GM19438 (cell line): ENCODE data around the gene PRM3.

Experiments used
- ATAC-seq: cut with Tn5 transposase; IDR thresholded peaks from one replicate; pipeline ENCODE4 v1.9.1; 2021; ENCODE audit warnings: low read depth; ENCODE audit not compliant: unreplicated experiment

Gene PRM3

DNA sequence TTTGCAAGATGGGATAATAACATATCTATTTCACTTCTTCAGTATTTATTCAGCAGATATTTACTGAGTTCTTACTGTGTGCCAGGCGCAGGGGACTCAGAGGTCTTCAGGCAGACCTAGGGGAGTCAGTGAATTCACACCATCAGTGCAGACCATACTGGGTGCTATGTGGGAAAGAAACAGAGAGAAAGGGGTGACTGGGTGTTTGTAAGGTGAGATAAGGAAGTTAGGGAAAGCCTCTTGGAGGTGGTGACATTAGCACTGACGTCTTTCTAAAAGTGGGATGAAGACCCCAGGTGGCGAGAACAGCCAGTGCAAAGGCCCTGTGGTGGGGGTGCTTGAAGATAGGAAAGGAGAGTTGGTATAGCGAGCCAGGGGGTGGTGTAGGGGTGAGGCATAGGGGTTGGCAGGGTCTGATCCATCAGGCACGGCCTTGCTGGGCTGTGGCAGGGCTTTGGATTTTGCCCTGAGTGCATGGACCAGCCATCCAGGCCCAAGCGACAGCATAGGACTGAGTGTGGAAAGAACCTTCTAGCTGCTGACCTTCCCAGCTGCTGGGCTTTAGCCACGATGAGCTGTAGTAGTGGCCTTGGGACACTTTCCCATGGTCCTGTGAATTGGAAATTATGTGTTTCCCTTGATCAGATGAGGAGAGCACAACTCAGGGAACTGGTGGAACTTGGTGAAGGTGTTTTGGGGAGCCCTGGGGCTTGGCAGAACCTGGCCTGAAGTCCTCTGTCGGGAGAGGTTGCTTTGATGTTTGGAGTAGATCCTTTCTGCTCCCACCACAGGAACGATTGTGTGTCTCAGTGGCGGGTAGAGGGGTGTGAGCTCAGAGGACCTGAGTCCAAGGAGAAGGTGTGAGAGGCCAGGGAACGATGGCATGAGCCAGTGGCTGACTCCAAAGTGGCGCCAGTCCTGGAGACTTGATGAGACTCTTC is 13.5 kb downstream of the PRM3 start:
- ATAC-seq = no peak

DNA sequence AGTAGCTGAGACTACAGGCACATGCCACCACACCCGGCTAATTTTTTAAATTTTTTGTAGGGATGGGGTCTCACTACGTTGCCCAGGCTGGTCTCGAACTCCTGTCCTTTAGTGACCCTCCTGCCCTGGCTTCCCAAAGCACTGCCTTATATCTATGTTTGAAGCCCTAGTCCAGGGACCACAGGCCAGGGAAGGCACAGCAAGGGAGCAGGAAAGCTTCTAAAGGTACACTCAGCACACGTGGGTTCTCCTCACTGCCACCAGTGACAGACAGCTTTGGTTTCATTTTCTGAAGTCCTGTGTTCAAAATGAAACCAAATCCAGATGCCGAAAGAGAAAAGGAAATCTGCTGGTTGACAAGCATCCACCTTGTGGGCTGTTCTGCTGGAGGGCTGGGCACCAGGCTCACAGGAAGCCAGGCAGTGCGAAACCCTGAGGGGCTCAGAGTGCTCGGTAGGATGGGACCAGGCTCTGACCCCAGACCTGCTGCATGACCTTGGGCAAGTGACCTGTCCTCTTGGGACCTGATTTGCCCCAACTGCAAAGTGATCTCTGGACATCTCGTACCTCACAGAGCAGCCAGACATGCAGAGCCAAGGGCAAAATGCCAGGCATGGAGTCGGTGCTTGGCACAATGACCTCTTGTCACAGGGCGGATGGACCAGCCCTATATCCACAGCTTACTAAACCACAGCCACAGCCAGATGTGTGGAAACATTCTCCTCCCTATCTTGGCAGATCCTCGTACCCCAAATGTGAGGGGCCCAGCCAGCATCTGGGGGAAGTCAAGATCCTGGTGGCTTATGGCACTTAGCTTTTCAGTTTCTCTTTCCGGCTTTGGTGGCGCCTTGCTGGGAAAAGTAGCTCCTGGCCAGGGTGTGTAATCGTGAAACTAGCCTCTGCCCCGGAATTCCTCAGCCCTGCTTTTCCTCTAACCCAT is 14.6 kb downstream of the PRM3 start:
- no peak for ATAC-seq

DNA sequence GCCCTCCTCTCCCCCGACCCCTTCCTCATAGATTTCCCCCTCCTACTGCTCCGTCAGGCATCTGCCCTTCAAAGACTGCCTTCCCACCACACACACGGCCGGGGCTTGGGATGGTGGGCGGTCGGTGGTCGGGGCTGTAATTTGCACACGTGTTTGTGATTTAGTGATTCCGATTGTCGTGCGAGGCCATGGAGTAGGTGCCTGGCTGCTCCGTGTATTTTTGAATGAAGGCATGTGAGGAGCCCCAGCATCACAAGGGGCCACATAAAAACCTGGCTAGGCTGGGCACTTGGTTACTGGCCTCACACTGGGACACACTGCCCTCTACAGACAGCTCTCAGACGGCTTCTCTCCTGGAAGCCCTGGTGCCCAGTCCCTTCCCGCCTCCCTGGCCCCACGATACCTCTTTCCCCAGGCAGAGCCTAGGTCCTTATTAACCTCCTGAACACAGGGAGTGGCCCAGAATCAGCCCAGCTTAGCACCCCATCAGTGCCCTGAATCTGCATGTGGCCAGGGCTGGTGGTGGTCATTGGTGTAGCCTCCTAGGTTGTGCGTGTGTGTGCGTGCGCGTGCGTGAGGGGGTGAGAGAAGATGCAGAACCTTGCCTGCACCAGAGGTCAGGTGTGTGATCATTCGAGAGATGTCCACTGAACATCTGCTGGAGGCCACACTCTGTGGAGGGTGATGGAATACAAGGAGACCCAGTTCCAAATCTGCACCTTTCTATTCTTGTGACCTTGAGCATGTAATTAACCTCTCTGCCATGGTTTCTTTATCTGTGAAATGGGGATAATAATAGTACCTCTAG is 16.1 kb downstream of the PRM3 start:
- no peak for ATAC-seq

DNA sequence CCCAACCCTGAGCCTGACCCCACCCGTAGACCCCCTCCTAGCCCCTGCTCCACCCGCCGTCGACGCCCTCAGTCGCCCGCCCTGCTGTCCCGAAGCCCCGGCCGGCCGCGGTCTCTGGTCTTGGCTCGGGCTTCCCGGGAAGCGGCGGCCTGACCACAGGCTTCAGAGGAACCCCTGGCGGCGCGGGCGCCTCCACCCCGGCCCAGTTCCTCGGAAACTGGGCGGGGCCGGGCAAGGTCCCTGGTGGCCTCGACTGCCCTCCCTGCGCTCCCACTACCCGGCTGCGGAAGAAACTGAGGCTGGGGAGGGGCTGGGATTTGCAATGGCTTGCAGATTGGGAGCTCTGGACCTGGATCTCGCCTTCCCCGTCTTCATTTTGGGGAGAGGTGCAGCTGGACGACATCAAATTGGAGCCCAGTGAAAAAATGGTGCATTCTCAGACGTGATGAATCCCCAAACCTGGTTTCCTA is 16.7 kb downstream of the PRM3 start:
- ATAC-seq = no peak

DNA sequence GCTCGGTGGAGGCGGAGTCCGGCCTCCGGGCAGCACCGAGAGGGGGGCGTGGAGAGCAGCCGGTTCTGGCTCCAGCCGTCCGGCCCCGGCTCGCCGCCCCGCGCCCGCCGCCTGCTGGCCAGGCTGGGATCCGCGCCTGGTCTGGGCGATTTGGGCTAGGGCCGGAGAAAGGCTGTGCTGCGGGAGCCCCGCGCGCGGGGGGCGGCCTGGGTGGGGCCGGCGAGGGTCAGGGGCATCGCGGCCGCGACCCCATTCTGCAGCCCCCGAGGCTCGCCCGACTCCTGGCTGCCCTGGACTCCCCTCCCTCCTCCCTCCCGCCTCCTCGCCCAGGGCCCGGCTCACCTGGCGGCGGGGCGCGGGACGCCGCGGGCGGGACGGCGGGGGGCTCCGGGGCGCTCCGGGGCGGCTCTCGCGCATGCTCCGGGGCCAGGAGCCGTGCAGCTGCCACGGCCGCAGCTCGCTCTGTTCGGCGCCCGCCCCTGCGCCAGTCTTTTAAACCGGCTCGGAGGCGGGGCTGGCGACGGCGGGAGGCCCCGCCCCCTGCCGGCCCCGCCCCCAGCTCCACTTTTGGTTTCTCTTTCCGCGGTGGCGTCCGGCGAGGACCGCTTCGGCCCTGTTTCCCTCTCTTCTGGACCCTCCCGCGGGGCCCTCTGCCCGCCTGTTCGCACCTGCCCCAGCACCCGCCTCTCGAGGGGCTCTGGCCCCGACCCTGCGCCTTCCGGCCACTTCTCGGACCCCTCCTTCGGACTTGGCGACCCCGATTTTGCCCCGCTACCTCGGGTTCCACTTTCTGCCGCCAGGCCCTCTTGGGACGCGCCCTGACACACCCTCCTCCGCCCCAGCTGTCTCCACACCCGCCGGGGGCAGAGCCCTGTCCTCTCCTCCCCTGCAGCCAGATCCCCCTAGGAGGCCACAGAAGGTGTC is 17.4 kb downstream of the PRM3 start, which contains the start of gene SOCS1:
Gene SOCS1 (minus strand): TSS at position 468 of the 924 bp plus-strand sequence. CDS start 726 bp downstream, outside the sequence.
- peak; percentile 45 for ATAC-seq

DNA sequence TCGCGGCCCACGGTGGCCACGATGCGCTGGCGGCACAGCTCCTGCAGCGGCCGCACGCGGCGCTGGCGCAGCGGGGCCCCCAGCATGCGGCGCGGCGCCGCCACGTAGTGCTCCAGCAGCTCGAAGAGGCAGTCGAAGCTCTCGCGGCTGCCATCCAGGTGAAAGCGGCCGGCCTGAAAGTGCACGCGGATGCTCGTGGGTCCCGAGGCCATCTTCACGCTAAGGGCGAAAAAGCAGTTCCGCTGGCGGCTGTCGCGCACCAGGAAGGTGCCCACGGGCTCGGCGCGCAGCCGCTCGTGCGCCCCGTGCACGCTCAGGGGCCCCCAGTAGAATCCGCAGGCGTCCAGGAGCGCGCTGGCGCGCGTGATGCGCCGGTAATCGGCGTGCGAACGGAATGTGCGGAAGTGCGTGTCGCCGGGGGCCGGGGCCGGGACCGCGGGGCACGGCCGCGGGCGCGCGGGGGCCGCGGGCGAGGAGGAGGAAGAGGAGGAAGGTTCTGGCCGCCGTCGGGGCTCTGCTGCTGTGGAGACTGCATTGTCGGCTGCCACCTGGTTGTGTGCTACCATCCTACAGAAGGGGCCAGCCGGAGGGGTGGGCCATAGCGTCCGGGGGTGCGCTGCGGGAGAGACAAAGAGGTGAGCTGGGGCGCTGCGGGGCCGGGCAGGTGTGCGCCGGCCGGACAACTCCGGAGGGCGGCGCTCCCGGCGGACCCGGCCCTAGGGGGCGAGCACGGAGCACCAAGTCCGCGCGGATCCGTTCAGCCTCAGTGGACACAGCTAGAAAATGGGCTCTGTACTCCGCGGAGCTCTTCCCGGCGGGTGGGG is 18.3 kb downstream of the PRM3 start:
- no peak for ATAC-seq

DNA sequence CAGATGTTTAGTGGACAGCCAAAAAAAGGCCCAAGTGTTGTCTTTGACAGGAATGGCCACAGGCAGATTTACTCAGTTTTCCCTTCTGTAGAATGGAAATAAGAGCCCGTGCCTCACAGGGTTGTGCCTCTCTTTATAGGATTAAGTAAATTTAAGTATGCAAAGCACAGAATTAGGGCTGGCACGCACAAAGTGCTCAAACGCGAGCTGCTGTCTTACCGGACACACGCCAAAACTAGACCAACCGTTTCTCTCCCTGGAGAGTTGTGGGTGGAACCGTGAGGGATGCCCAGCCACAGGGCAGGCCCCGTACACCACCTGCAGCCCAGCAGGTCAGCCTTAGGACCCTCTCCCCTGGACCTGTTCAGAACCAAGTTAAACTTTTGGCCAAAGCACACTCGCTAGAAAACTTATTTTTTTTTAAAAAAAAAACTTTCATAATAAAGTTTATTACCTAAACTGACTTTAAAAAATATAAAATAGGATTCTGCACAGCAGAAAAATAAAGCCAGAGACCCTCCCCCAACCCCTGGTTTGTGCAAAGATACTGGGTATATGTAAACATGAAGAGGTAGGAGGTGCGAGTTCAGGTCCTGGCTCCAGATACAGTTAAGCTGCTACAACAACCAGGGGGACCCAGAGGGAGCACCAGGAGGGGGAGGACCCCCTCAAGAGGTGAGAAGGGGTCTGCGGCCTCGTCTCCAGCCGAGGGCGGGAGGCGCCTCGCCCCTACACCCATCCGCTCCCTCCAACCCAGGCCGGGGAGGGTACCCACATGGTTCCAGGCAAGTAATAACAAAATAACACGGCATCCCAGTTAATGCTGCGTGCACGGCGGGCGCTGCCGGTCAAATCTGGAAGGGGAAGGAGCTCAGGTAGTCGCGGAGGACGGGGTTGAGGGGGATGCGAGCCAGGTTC is 19.2 kb downstream of the PRM3 start:
- no peak for ATAC-seq

DNA sequence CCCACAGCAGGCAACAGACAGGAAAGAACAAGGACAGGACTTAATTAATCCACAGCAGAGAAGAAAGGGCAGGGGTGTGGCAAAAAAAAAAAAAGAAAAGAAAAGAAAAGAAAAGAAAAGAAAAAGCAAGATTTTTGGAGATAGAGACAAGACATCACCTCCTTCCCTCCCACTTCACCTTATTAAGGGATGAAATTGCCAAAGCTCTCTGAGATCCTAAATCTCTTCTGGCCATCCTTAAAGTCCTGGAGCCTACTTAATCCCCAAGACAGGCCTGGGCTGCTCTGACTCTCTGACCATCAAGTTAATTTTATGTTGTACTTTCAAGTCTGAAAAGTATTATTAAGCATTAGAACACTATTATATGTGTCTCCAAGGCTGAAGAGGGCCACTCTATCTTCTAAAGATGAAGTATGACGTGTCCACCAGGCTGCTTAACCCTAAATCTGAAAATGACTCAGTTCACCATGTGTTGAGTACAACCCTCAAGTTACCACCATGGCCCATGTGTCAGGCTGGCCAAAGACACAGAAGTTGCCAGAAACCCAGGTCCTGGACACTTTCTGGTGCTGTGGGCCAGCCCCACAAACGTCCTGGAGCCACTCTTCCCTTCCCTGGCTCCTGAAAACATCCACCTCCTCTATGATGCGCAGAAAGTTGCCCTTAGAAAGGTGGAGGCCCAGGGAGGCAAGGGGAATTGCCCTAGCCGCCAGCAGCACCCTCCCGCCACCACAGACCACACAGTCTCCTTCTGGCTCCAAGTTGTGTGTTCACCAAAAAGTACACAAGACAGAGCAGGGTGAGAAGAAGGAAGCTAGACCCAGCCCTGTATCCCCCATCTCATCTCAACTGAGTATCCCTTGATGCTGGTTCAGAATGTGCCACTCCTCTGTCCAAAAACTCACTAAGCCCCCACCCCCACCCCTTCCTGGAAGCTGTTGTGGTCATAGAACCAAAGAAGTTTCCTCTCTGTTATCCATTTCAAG is 20.1 kb downstream of the PRM3 start:
- no peak for ATAC-seq

DNA sequence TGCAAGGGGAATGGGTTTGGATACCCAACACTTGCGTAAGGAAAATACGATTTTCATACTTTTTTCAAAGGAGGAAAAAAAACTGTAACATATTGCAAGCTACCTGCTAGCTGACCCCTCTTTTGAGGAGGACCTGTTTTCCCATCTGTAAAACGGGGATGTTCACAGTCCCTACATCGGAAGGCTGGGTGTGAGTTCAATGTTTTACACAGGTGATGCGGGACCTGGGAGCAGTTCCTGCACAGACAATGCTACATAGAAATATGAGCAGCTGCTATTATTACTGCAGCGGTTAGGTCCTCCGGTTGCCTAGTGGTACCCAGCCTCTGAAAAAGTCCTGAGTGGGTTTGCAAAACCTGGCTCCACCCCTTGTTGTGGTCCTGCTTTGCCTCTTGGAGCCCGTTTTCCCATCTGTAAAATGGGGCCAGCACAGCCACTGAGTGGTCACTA is 20.9 kb downstream of the PRM3 start:
- ATAC-seq = no peak

DNA sequence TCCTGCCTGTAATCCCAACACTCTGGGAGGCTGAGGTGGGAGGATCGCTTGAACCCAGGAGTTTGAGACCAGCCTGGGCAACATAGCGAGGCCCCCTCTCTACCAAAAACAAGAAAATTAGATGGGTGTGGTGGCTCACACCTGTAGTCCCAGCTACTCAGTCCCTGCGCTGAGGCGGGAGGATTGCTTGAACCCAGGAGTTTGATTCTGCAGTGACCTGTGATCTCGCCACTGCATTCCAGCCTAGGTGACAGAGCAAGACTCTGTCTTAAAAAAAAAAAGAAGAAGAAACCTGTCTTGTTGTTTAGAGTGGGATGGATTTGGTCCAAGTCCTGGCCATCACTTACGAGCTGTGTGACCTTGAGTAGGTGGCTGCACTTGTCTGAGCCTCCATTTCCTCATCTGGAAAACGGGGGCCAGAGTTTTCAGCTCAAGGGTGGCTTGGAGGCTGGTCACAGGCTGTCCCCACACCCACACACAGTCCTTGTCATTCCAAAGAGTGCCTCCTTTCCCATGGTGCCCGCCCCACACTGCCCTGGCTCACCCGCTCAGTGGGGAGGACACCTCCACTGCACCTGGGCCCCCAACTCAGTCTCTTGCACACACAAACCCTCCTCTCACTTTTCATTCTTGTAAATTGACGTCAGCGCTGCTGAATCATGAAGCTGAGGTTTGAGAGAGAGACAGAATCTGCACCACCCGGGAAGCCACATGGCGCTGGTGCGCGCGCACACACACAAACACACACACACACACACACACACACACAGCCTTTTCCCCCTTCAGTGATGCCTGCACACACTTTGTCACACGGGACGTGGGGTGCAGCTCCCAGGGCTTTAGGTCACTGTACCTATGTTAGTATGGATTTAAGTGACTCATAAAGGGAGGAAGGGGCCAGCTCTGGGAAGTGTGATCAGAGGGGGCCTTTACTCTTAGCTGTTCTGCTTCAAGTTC is 21.6 kb downstream of the PRM3 start:
- ATAC-seq = no peak

DNA sequence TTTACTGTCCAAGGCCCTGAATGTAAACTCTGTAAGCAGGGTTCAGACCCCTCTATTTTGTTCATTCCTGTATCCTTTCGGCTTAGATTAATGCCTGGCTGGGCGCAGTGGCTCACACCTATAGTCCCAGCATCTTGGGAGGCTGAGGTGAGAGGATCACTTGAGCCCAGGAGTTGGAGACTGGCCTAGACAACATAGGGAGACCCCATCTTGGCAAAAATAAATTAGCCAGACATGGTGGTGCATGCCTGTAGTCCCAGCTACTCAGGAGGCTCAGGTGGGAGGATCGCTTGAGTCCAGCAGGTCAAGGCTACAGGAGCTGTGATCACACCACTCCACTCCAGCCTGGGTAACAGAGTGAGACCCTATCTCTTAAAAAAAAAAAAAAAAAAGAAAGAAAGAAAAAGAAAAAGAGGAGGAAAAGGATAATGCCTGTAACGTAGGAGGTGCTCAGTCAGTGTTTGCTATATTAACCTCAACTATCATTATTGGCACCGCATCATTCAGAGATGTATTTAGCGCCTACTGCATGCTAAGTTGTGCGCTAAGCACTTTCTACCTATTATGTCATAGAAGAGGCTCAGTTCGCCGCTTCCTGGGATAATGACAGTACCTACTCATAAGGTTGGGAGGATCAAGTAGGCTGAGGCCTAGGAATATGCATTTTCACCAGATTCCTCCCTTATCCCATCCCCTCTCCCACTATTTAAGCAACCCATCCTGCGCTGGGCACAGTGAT is 22.5 kb downstream of the PRM3 start:
- ATAC-seq = no peak

DNA sequence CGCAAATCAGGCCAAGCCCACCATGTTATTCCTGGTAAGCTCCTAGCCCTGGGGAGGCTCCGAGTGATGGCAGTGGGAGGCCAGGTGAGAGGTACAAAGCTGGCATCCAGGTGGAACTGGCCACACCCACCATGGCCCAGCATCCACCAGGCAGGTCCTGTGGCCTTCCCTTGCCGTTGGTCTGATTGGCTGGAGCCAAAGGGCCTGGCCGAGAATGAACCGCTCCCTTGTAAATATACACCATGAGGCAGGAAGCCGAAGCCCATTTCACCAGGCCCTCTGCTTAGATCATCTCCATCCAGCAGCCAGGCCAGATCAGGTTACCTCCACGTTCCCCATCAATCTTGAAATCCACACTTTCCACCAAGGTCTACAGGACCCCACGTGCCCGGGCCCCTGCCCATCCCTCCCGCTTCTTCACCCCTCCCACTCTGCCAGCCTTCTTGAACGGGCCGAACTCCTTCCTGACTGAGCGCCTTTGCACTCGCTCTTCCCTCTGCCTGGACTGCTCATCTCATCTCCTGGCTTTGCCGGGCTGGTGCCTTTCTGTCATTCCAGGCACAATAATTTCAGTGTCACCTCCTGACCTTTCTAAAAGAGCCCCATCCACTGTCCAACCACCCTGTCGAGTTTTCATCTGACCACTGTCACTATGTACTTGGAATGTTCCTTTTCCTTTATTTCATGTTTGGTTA is 23.2 kb downstream of the PRM3 start:
- ATAC-seq = no peak

DNA sequence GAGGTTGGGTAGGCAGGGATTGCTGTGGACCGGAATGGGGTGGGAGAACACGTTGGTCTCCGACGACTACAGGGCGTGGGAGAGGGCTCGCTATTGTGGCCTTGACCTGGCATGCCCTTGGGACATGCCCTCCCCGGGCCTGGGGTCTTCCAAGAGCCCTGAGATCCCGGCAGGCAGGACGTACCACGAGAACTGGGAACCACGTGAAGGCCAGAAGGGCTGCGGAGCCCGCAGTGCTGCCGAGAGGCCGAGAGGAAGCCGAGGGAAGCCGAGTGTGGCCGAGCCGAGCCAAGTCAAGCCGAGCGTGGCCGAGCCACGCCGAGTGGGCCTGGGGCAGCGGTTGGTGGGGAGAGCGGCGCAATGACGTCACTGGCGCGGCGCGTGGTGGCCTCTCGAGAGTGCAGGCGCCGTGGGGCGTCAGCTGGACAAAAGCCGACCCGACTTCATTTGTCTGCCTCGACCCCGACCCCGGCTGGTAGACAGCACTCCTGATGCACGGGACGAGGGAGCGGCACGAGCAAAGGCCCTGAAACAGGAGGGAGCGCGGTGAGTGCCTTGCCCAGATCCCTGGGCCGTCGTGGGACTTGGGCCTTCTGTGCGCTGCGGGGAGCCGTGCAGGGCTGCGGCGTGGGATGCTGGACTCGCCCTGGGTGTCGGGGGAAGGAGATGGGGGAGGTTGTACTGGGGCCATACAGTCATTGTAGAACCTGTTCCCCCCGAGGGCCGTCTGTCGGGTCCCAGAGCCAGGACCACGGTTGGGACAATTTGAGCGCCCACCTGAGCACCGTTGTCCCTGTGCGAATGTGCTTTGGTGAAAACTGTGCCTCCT is 24.0 kb downstream of the PRM3 start:
- ATAC-seq = no peak
